CD1c-positive myeloid dendritic cell (primary cell): ENCODE data around the gene PKD1.

Source experiments
- DNase-seq: peaks from one replicate; pipeline ENCODE4 v3.0.0-alpha.2; 2016; ENCODE audit errors: extremely low spot score

Gene PKD1

GRCh38 chr16:2087748-2088631 is 47.7 kb downstream of the PKD1 start:
- no peak for DNase-seq

DNA sequence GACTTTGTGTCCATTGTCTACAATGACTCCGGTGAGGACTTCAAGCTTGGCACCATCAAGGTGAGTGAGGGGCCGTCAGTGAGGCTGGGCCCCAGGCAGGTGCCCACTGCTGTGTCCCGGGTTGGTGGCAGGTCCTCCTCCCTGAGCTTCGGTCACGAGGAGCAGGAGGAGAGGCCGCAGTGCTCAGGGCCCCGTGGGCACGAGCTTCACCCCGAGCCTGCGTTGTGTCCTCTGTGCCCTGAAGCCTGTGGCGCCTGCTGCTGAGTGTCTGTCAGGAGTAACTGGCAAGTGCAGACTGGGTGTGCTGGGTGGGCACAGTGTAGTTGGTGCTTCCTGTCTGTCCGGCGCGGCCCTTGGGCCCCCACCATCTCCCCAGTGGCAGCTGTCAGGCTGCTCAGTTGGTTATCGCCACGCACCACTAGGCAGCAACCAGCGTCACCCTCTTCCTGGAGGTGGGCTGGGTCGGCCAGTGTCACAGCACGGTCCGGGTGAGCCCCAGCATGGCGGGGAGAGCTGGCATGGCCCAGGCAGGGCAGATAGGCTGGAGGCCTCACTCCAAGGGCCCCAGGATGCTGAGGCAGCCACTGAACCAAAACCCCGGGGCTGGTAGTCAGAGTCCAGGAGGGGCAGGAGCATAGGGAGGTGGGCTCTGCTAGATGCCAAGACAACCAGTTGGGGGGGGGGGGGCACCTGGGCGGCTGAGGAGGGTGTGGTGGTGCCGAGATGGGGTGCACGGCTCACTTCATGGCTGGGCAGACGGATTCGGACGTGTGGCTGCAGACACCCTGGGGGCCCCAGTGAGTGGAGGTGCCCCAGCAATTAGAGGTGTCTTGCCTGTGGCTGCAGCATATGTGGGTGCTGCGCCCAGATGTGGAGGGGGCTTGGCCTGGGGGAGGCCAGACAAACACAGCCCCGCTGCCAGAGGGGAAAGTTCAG is 48.6 kb downstream of the PKD1 start:
- no peak for DNase-seq

- DNase-seq, result no peak
These were observed 49.5 kb downstream of the PKD1 start for GRCh38 chr16:2086106-2086742.

- no peak for DNase-seq
These were observed 50.0 kb downstream of the PKD1 start for GRCh38 chr16:2085669-2086068.

GRCh38 chr16:2084895-2085625 is 50.6 kb downstream of the PKD1 start:
- no peak for DNase-seq

GRCh38 chr16:2083876-2084780 is 51.6 kb downstream of the PKD1 start:
- DNase-seq, result no peak

DNA sequence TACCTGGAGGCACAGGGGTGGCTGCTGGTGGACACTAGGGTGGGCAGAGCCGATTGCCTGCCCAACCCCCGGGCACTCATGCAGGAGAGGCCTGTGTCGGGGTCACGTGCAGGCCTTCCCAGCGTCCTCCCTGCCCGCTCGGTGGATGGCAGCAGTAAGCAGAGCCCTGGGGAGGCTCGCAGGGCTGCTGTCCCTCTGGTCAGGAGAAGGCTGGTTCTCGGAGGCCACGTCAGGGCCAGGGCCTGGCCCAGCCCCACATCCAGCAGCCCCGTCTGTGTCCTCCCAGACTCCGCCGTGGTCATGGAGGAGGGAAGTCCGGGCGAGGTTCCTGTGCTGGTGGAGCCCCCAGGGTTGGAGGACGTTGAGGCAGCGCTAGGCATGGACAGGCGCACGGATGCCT is 52.3 kb downstream of the PKD1 start:
- no peak for DNase-seq

DNA sequence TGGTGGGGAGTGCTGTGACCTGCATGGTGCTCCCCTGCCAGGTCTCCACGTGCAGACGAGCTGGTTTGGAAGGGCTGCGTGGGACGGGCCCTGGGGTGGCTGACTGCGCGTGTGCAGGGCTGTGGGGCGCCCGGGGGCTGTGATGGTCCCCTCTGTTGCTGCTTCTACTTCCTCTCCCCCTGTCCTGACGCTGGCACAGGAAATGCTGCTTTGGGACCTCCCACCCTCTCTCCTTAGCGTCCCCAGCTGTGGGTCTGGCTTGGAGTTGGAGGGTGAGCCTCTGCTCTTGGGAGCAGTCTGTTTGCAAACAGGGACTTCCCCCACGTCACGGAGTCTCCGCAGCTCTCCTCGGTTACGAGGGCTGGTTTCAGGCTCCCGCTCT is 52.7 kb downstream of the PKD1 start:
- no peak for DNase-seq

GRCh38 chr16:2082171-2082982 is 53.3 kb downstream of the PKD1 start:
- DNase-seq, result no peak

- no peak for DNase-seq
These were observed 54.3 kb downstream of the PKD1 start for GRCh38 chr16:2081201-2082084.

- no peak for DNase-seq
These were observed 55.7 kb downstream of the PKD1 start for GRCh38 chr16:2079991-2080390.

DNA sequence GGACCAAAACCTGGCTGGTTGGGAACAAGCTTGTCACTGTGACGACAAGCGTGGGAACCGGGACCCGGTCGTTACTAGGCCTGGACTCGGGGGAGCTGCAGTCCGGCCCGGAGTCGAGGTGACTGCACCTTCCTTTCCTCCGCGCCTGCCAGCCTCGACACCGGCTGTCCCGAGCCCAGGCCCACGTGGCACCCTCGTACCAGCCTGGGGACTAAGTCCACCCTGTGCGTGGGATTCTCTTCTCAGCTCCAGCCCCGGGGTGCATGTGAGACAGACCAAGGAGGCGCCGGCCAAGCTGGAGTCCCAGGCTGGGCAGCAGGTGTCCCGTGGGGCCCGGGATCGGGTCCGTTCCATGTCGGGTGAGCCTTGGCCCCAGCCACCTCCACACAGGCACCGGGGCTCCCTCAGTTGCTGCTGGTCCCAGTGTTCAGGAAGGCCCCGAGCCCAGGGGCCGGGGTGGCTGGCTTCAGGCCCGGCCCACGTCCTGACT is 56.3 kb downstream of the PKD1 start:
- no peak for DNase-seq

DNA sequence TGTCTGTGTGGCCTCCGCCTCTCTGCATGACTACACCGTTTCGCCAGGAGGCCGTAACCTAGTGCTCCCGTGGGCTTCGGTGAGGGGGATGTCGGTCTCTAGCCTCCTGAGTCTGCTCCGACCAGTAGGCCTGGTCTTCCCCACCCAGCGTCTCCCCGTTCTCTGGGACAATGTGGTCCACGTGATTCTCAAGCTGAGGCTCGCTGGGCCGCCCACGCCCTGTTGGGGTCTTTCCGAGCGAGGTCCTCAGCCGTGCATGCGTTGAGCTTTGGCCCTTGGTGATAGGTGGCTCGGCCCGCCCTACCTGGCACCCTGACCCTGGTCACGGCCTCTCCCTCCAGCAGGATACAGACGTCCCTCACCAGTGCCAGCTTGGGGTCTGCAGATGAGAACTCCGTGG is 57.0 kb downstream of the PKD1 start:
- no peak for DNase-seq

DNA sequence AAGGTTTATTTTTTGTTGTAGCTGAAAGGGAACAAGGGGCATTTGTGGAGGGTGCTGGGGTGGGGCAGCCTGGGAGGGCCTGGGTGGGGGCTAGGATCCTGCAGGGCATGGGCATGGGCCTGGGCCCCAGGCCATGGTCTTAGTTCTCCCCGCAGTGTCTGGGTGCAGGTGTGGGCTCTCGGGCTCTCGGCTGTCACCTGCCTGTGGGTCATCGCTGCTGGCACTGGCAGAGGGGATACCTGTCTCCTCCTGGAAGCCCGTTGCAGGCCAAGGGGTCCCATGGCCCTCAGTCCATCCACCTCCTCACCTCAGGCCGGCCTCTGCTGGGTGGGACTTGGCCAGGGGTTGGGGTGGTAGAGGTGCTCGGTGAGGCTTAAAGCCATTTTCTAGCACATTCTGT is 57.6 kb downstream of the PKD1 start:
- DNase-seq, result no peak

DNA sequence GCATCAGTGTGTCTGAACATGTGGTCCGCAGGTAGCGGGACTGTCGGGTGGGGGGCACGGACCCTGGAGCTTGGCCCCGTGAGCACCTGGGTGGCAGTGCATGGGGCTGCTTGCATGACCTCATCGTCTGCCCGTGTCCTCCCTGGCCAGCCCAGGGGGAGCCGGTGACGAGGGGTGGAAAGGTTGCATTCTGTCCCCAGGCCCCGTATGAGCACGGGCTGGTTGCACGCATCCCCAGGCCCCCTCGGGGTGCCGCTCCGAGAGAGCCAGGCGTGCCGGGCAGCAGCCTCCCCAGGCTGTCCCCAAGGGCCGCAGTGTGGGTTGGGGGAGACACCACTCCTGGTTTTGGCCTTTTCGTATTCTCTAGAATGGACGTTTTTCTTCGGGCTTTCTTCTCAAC is 58.0 kb downstream of the PKD1 start:
- DNase-seq, result no peak

DNA sequence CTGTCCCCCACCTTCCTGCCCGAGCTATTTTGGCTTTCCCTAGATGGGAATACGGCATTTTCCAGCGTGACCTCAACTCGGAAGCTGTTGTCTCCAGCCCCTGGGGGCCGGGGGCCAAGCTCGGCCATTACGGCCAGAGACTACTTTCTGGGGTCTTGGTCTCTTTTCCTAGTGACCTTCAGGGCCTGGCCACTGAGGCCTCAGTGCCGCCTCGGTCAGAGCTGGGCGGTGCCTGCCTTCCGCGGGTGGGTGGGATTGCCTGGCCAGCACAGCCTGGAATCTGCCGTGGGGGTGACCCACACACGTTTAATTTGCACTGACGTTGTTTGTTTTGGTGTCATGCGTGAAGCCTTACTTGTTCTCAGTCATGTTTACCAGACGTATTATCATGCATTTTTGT is 58.7 kb downstream of the PKD1 start:
- DNase-seq, result no peak

GRCh38 chr16:2076072-2076865 is 59.4 kb downstream of the PKD1 start:
- DNase-seq, result no peak

DNA sequence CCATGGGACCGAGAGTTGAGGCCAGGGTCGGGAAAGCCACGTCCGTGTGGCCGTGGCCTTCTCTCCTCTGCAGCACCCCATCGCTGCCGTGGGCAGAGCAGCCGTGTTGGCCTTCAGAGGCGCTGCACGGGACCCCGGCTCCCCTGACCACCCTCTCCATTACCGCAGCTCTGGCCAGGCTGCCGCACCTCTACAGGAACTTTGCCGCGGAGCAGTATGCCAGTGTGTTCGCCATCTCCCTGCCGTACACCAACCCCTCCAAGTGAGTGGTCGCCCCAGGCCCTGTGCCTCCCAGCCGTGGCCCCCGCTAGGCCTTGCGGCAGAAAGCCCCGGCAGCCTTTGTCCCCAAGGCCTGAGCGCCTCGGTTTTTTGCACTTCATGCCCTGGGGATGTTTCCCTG is 60.1 kb downstream of the PKD1 start:
- no peak for DNase-seq
